Endothelial cell of umbilical vein (primary cell): ENCODE measurements around the gene XRN2. TPM values are rescaled to one million over a fixed set of nuclear protein-coding genes. Genes with fewer than 3 reads are reported as not detected.

ENCODE experiments used
- BruUV-seq: library from RNA; stranded (reverse); fragments of 400-500 nt; replicated peaks from 2 replicates; lab custom pipeline; 2021; lab: Mats Ljungman, UMichigan
- CTCF ChIA-PET: fragments of 300-600, 350-600 bp; sonication (Branson Sonifier 250); formaldehyde crosslinking; loops from one replicate; lab custom pipeline; 2021; ENCODE audit warnings: antibody characterized with exemption, inconsistent platforms; lab: Charles Lee
- POLR2A ChIA-PET: fragments of 300-600, 350-600 bp; sonication (Branson Sonifier 250); formaldehyde crosslinking; loops from one replicate; lab custom pipeline; 2021; ENCODE audit warnings: antibody characterized with exemption, inconsistent platforms; lab: Charles Lee
- DNase-seq: peaks from one replicate; pipeline ENCODE4 v3.0.0-alpha.2; 2011; ENCODE audit warnings: low read depth, low spot score
- FAIRE-seq: peaks from 2 replicates; lab custom pipeline; 2011; peaks lifted over from hg19 to GRCh38; lab: Jason Lieb, UNC
- H2AFZ ChIP-seq: 2 replicates; pipeline ENCODE4 v1.6.0; 2012; ENCODE audit warnings: low read depth, low read length, control low read depth, inconsistent platforms
- H3K27ac ChIP-seq: 2 replicates; pipeline ENCODE4 v1.5.1; 2011; ENCODE audit warnings: low read depth, mild to moderate bottlenecking, control low read depth, low read length, moderate library complexity; ENCODE audit not compliant: insufficient read depth
- H3K27me3 ChIP-seq, 2 experiments: 2 replicates each; pipeline versions ENCODE4 v1.6.0 to v1.6.1; 2011; ENCODE audit warnings: low read length in 2 of 2, mixed read lengths in 1 of 2; ENCODE audit not compliant: control insufficient read depth in 2 of 2, insufficient read depth in 2 of 2
- H3K36me3 ChIP-seq, 2 experiments: 2 replicates in 1 of 2; 3 replicates in 1 of 2; pipeline ENCODE4 v1.5.1; 2011; ENCODE audit warnings: low read length in 2 of 2, mild to moderate bottlenecking in 1 of 2, moderate library complexity in 1 of 2; ENCODE audit not compliant: control insufficient read depth in 2 of 2, insufficient read depth in 2 of 2; ENCODE audit errors: extremely low read depth in 1 of 2
- H3K4me1 ChIP-seq: 3 replicates; pipeline ENCODE4 v1.5.1; 2011; ENCODE audit warnings: mild to moderate bottlenecking, low read length; ENCODE audit not compliant: control insufficient read depth, insufficient read depth; ENCODE audit errors: extremely low read depth
- H3K4me2 ChIP-seq: 2 replicates; pipeline ENCODE4 v1.6.1; 2011; ENCODE audit warnings: low read length, control low read depth, mixed read lengths; ENCODE audit not compliant: insufficient read depth
- H3K4me3 ChIP-seq, 3 experiments: fragments of 200-600 bp in 1 of 3; sonication (generic), shearing (Covaris generic) in 1 of 3; replicated peaks in 1 of 3; 2 replicates each; pipeline ENCODE4 v1.5.1; 2011 to 2016; ENCODE audit warnings: control low read depth in 3 of 3, low read length in 3 of 3, mild to moderate bottlenecking in 2 of 3, inconsistent platforms in 1 of 3, low read depth in 1 of 3, moderate library complexity in 1 of 3; ENCODE audit not compliant: insufficient read depth in 1 of 3
- H3K79me2 ChIP-seq: 2 replicates; pipeline ENCODE4 v1.6.0; 2012; ENCODE audit warnings: low read length, inconsistent platforms; ENCODE audit not compliant: control insufficient read depth, insufficient read depth
- H3K9ac ChIP-seq: replicated peaks from 2 replicates; pipeline ENCODE3; 2011; ENCODE audit warnings: low read length, control low read depth; ENCODE audit not compliant: insufficient read depth; ENCODE audit errors: extremely low read depth
- H3K9me1 ChIP-seq: replicated peaks from 3 replicates; pipeline ENCODE4 v1.6.0; 2011; ENCODE audit warnings: mild to moderate bottlenecking, low read length; ENCODE audit not compliant: control insufficient read depth, insufficient read depth; ENCODE audit errors: extremely low read depth
- H3K9me3 ChIP-seq: replicated peaks from 2 replicates; pipeline ENCODE4 v1.5.1; 2012; ENCODE audit warnings: low read length, inconsistent platforms; ENCODE audit not compliant: control insufficient read depth, insufficient read depth
- H4K20me1 ChIP-seq: replicated peaks from 2 replicates; pipeline ENCODE3; 2011; ENCODE audit warnings: mild to moderate bottlenecking, low read length; ENCODE audit not compliant: control insufficient read depth, insufficient read depth; ENCODE audit errors: extremely low read depth
- CTCF ChIP-seq, 2 donors: IDR thresholded peaks; 1 replicate in 1 of 2; 2 replicates in 1 of 2; pipeline ENCODE4 v1.5.1; 2011; ENCODE audit warnings: low read length in 2 of 2, mild to moderate bottlenecking in 2 of 2, moderate library complexity in 2 of 2, control low read depth in 1 of 2, inconsistent platforms in 1 of 2, low read depth in 1 of 2; ENCODE audit not compliant: insufficient read depth in 1 of 2; ENCODE audit errors: extremely low read depth in 1 of 2
- EZH2 ChIP-seq: IDR thresholded peaks from 2 replicates; pipeline ENCODE4 v1.6.1; 2012; ENCODE audit warnings: borderline replicate concordance, low read depth, mild to moderate bottlenecking, moderate library complexity, low read length, inconsistent platforms; ENCODE audit not compliant: severe bottlenecking
- FOS ChIP-seq: IDR thresholded peaks from 2 replicates; pipeline ENCODE4 v1.6.1; 2011; ENCODE audit warnings: mild to moderate bottlenecking, low read length, moderate library complexity, borderline replicate concordance; ENCODE audit not compliant: insufficient read depth
- GATA2 ChIP-seq: IDR thresholded peaks from 2 replicates; pipeline ENCODE4 v1.7.0; 2011; ENCODE audit warnings: low read depth, mild to moderate bottlenecking, moderate library complexity, mixed read lengths, low read length; ENCODE audit not compliant: insufficient read length, insufficient read depth
- JUN ChIP-seq: IDR thresholded peaks from 2 replicates; pipeline ENCODE4 v1.6.1; 2011; ENCODE audit warnings: borderline replicate concordance, low read depth; ENCODE audit not compliant: insufficient read length, insufficient read depth
- MYC ChIP-seq: IDR thresholded peaks from one replicate; pipeline ENCODE4 v1.6.1; 2011; ENCODE audit warnings: mild to moderate bottlenecking, low read depth, low read length
- POLR2A ChIP-seq: IDR thresholded peaks from 2 replicates; pipeline ENCODE4 v1.6.1; 2012; ENCODE audit warnings: low read depth, mild to moderate bottlenecking, control low read depth, low read length
- POLR2AphosphoS5 ChIP-seq: IDR thresholded peaks from 2 replicates; pipeline ENCODE4 v1.6.1; 2012; ENCODE audit warnings: low read depth, mild to moderate bottlenecking, control low read depth, low read length, moderate library complexity; ENCODE audit not compliant: insufficient read depth
- dilution Hi-C: fragments of 300-500 bp; cut with MboI; formaldehyde crosslinking; loops from one replicate; pipeline ENCODE4 v1.15.0; 2019; ENCODE audit warnings: low sequenced_read_pairs; ENCODE audit not compliant: extremely low pct_ligation_motif_present
- intact Hi-C: fragments of 100-400 bp; cut with micrococcal nuclease; formaldehyde crosslinking; loops from one replicate; pipeline ENCODE4 v1.10.0; 2022
- polyA plus RNA-seq, 4 experiments: library from polyadenylated mRNA; depleted of rRNA in 3 of 4; stranded (reverse) in 3 of 4; unstranded in 1 of 4; fragments of >200 nt; gene quantifications; 2 replicates each; pipeline versions ENCODE4 v1.2.1 to v1.2.3, GENCODE V29; 2011 to 2012; ENCODE audit warnings: missing spikeins in 1 of 4
- total RNA-seq: library from RNA; stranded (reverse); gene quantifications from 2 replicates; pipeline ENCODE4 v1.2.3, GENCODE V29; 2021
- TF ChIP-seq, protein P1 (sequence below): IDR thresholded peaks from 2 replicates; pipeline ENCODE4 v1.6.1; 2011; ENCODE audit not compliant: insufficient read depth, insufficient read length

XRN2 gene
- total and polyA plus RNA-seq, 2 donors (not counting 3 experiments of a cell fraction or from before 2014, with no cell fraction given): 32.3 to 66.6 TPM

- Histone ChIP-seq H3K36me3 (peaks cover 2 to 17% of the 10 kb centered on the region in 2 experiments), H4K20me1 (peaks cover 2% of the 10 kb centered on the region), H3K9ac (no peak overlapping the region), H3K9me3 (no peaks in the 10 kb centered on the region), H3K4me3 (no peak overlapping the region), H3K27me3 (no peaks in the 10 kb centered on the region), H3K4me2 (no peak overlapping the region), H3K9me1 (no peaks in the 10 kb centered on the region), H3K27ac (no peak overlapping the region), H2AFZ (no peak overlapping the region), H3K4me1 (peaks cover 21% of the 10 kb centered on the region), H3K79me2 (peaks cover 4% of the 10 kb centered on the region)
- ChIA-PET CTCF (no interaction called here), POLR2A (no interaction called here)
- DNase-seq: no peak
- BruUV-seq: no TSS peak
- dilution Hi-C loops: no loop called here
- FAIRE-seq: no peak
- TF ChIP-seq POLR2AphosphoS5: no peak
- TF ChIP-seq, protein P1, sequence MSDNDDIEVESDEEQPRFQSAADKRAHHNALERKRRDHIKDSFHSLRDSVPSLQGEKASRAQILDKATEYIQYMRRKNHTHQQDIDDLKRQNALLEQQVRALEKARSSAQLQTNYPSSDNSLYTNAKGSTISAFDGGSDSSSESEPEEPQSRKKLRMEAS: no peak
- no peak for TF ChIP-seq JUN
- no peak for TF ChIP-seq EZH2
- TF ChIP-seq GATA2: no peak
- TF ChIP-seq FOS: no peak
- TF ChIP-seq MYC: no peak
- no peak for TF ChIP-seq POLR2A
- no peak for TF ChIP-seq CTCF (IDR thresholded peaks at IDR 0.05; ENCODE audit: extremely low read depth in 1 of 2, insufficient read depth in 1 of 2, low read depth in 1 of 2, low read length in 2 of 2)
- intact Hi-C loops: no loop called here
Measured at GRCh38 chr20:21358737-21359136, 55.6 kb downstream of the XRN2 start.
